Raji (cell line): ENCODE measurements around the gene EIF4EBP2.

Experiments
- POLR2A ChIP-seq: IDR thresholded peaks from 2 replicates; pipeline ENCODE4 v1.6.1; 2011; ENCODE audit warnings: low read depth, low read length, control low read depth; ENCODE audit not compliant: insufficient read depth

Gene EIF4EBP2

GRCh38 chr10:70435241-70436085 is 31.5 kb downstream of the EIF4EBP2 start:
- no peak for TF ChIP-seq POLR2A

GRCh38 chr10:70437721-70438120 is 33.8 kb downstream of the EIF4EBP2 start:
- TF ChIP-seq POLR2A: no peak

- TF ChIP-seq POLR2A: no peak
These were observed 36.6 kb downstream of the EIF4EBP2 start for GRCh38 chr10:70440296-70441160.

- TF ChIP-seq POLR2A: no peak
These were observed 37.4 kb downstream of the EIF4EBP2 start, which contains the start of gene NODAL for GRCh38 chr10:70441161-70441894. Gene NODAL, minus strand, starts transcription at chr10:70441681. Its CDS starts 14 bp downstream, at chr10:70441667.

GRCh38 chr10:70441895-70442309 is 38.0 kb downstream of the EIF4EBP2 start:
- TF ChIP-seq POLR2A: no peak

GRCh38 chr10:70442332-70442988 is 38.5 kb downstream of the EIF4EBP2 start:
- no peak for TF ChIP-seq POLR2A

GRCh38 chr10:70444744-70445143 is 40.8 kb downstream of the EIF4EBP2 start:
- TF ChIP-seq POLR2A: no peak

- no peak for TF ChIP-seq POLR2A
These were observed 42.0 kb downstream of the EIF4EBP2 start for GRCh38 chr10:70445718-70446657.

- no peak for TF ChIP-seq POLR2A
These were observed 44.3 kb downstream of the EIF4EBP2 start for GRCh38 chr10:70448236-70448635.

GRCh38 chr10:70455213-70455630 is 51.3 kb downstream of the EIF4EBP2 start:
- no peak for TF ChIP-seq POLR2A

GRCh38 chr10:70456164-70456563 is 52.2 kb downstream of the EIF4EBP2 start:
- TF ChIP-seq POLR2A: no peak

GRCh38 chr10:70457759-70458305 is 53.9 kb downstream of the EIF4EBP2 start:
- TF ChIP-seq POLR2A: no peak
